GM19468 (cell line): ENCODE data around the gene MPHOSPH6.
"Not testable (repeated sequence)": the region's sequence is repeated elsewhere in the genome, so short reads cannot be mapped to it uniquely, and the experiment has no call there.

ENCODE experiments used
- ATAC-seq: cut with Tn5 transposase; IDR thresholded peaks from one replicate; pipeline ENCODE4 v1.9.1; 2021; ENCODE audit warnings: mild to moderate bottlenecking, moderate library complexity, moderate number of reproducible peaks; ENCODE audit not compliant: unreplicated experiment; ENCODE audit errors: extremely low read depth

The MPHOSPH6 gene

GRCh38 chr16:82133798-82134197, 36.2 kb downstream of the MPHOSPH6 start:
- no peak for ATAC-seq

GRCh38 chr16:82129881-82130280, 40.1 kb downstream of the MPHOSPH6 start:
- ATAC-seq: no peak

GRCh38 chr16:82124651-82125050, 45.4 kb downstream of the MPHOSPH6 start:
- ATAC-seq: no peak

- ATAC-seq: no peak
These were observed 50.6 kb downstream of the MPHOSPH6 start for GRCh38 chr16:82119405-82119804.

DNA sequence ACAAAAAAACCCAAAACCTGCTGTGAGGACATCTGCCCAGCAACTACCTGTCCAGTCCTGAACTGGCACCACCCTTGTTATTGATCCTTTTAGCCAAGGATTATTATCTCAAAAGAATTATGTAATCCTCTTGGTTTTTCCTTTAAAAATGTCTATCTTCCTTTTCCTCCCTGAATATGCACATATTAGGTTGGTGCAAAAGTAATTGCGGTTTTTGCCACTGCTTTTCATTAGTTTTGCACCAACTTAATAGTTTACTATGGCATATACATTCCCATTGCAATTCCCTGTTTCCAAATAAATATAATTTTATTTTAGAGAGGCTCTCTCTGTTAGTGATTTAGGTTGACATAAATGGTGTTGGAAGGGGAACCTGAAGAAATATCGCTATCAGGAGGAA, 51.3 kb downstream of the MPHOSPH6 start:
- no peak for ATAC-seq

- ATAC-seq: no peak
These were observed 53.5 kb downstream of the MPHOSPH6 start for GRCh38 chr16:82116535-82116934.

DNA sequence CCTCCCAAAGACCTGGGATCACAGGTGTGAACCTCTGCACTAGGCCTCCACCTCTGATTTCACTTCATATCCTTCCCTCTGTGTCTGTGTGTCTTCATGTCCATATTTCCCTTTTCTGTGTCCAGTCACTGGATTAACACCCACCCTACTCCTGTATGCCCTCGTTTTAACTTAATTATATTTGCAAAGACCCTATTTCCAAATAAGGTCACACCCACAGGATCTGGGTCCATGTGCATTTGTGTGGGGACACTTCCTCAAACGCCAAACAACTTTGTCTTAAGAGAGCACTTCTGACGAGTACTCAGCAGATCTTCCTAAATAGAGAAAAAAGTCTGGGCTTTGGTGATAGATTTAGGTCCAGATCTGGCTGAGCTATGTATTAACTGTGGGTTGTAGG, 56.3 kb downstream of the MPHOSPH6 start:
- no peak for ATAC-seq

DNA sequence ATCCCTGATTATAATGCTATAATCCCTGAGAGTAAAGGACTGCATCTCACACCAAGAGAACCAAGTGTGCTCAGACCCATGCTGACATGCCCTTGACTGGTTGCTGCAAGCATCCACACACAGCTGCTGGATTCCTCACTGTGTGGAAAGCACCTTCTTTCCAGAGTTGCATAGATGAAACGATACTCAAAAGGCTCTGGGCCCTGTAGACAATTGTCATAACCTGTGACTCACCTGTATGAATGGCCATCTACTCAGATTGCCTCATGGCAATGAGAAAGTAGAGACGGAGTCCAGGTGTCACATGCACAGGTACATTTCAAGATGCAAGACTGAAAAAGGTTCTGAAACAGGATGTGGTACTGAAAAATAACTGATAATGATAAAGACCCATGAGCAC, 58.1 kb downstream of the MPHOSPH6 start:
- ATAC-seq: no peak

DNA sequence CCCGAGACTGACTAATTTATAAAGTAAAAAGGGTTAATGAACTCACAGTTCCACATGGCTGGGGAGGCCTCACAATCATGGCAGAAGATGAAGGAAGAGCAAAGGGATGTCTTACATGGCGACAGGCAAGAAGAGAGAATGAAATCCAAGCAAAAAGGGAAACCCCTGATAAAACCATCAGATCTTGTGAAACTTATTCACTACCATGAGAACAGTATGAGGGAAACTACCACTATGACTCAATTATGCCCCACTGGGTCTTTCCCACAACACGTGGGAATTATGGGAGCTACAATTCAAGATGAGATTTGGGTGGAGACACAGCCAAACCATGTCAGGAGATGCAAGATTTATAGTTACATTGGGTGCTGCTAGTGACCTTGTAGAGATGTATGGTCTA, 60.8 kb downstream of the MPHOSPH6 start:
- not testable (repeated sequence) for ATAC-seq

DNA sequence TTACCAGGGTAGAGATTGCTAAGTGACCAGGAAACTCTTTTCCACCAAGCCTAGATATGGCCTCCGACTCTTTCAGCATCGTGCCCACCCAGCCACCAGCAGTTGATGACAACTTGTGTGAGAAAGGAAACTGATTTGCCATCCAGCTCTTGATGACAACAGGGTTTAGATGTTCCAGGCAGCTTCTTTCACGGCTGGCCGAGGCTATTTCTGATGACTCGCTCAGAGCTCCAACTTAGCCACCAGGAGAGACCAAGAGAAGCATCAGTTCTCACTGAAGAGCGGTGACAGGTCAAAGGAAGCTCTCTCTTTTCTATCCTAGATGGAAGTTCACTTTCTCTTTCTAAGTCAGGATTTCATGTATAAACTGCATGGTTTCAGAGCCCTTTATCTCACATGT, 61.2 kb downstream of the MPHOSPH6 start:
- no peak for ATAC-seq

DNA sequence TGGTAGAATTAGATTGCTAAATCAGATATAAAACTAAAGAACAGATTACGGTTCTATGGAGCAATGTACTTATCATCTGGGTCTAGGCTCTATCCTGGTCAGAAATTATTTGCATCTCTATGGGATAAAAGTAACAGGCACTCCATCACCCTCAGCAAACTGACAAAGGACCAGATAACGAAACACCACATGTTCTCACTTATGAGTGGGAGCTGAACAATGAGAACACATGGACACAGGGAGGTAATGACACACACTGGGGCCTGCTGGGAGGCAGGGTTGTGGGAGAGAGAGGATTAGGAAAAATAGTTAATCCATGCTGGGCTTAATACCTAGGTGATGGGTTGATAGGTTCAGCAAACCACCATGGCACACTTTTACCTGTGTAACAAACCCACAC, 61.9 kb downstream of the MPHOSPH6 start:
- no peak for ATAC-seq

- no peak for ATAC-seq
These were observed 64.9 kb downstream of the MPHOSPH6 start for GRCh38 chr16:82105107-82105506.
